Astrocyte (in vitro differentiated cells and primary cell): ENCODE measurements around the gene OSBPL3.
"Not testable (repeated sequence)": the region's sequence is repeated elsewhere in the genome, so short reads cannot be mapped to it uniquely, and the experiment has no call there.

Experiments
- EZH2 ChIP-seq: IDR thresholded peaks from 2 replicates; pipeline ENCODE4 v1.6.1; 2012; ENCODE audit warnings: mild to moderate bottlenecking, low read length, inconsistent platforms; ENCODE audit not compliant: insufficient read depth
- TF ChIP-seq, protein P1 (sequence below): IDR thresholded peaks from 2 replicates; pipeline ENCODE4 v1.5.1; 2011; ENCODE audit warnings: low read depth, mild to moderate bottlenecking, inconsistent platforms, low read length, moderate library complexity; ENCODE audit not compliant: insufficient read depth

DNA sequence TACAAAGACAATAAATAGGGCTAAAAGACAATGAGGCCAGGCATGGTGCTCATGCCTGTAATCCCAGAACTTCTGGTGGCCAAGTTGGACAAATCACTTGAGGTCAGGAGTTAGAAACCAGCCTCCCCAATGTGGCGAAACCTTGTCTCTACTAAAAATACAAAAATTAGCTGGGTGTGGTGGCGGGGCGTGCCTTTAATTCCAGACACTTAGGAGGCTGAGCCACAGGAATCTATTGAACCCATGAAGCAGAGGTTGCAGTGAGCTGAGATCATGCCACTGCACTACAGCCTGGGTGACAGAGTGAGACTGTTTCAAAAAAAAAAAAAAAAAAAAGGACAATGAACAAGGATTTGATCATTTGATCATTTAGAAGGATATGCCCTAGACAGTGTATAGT lies 32.7 kb upstream of the OSBPL3 start:
- TF ChIP-seq, protein P1, sequence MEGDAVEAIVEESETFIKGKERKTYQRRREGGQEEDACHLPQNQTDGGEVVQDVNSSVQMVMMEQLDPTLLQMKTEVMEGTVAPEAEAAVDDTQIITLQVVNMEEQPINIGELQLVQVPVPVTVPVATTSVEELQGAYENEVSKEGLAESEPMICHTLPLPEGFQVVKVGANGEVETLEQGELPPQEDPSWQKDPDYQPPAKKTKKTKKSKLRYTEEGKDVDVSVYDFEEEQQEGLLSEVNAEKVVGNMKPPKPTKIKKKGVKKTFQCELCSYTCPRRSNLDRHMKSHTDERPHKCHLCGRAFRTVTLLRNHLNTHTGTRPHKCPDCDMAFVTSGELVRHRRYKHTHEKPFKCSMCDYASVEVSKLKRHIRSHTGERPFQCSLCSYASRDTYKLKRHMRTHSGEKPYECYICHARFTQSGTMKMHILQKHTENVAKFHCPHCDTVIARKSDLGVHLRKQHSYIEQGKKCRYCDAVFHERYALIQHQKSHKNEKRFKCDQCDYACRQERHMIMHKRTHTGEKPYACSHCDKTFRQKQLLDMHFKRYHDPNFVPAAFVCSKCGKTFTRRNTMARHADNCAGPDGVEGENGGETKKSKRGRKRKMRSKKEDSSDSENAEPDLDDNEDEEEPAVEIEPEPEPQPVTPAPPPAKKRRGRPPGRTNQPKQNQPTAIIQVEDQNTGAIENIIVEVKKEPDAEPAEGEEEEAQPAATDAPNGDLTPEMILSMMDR: not testable (repeated sequence)
- not testable (repeated sequence) for TF ChIP-seq EZH2
